RCC 7860 (cell line): ENCODE results near the gene GPR34.
"Not testable (repeated sequence)": the region's sequence is repeated elsewhere in the genome, so short reads cannot be mapped to it uniquely, and the experiment has no call there.

Experiments
- DNase-seq: peaks from one replicate; pipeline ENCODE4 v3.0.0-alpha.2; 2015; ENCODE audit warnings: low spot score
- FAIRE-seq: peaks from 2 replicates; lab custom pipeline; 2012; peaks lifted over from hg19 to GRCh38; lab: Jason Lieb, UNC

Gene GPR34

GRCh38 chrX:41688835-41689234 lies at the start of gene GPR34:
GPR34 (plus strand) TSS chrX:41688973; CDS start chrX:41695634, 6,661 bp downstream.
- DNase-seq: no peak
- FAIRE-seq: no peak

GRCh38 chrX:41646201-41646600 lies 42.6 kb upstream of the GPR34 start:
- FAIRE-seq, DNase-seq: not testable (repeated sequence)

GRCh38 chrX:41653125-41653524 lies 35.6 kb upstream of the GPR34 start:
- FAIRE-seq (no peak), DNase-seq (no peak)

GRCh38 chrX:41655101-41655500 lies 33.7 kb upstream of the GPR34 start:
- FAIRE-seq (no peak), DNase-seq (no peak)

- peak; percentile 5 for DNase-seq
- no peak for FAIRE-seq
Observed at GRCh38 chrX:41655631-41656030, 33.1 kb upstream of the GPR34 start.

GRCh38 chrX:41661366-41662095 lies 27.2 kb upstream of the GPR34 start:
- FAIRE-seq (peak; percentile 54), DNase-seq (no peak)

GRCh38 chrX:41664375-41664901 lies 24.3 kb upstream of the GPR34 start:
- FAIRE-seq (peak; percentile 81), DNase-seq (no peak)

GRCh38 chrX:41664908-41665307 lies 23.9 kb upstream of the GPR34 start:
- FAIRE-seq: no peak
- no peak for DNase-seq

- FAIRE-seq (no peak), DNase-seq (no peak)
Observed at GRCh38 chrX:41665686-41666085, 23.1 kb upstream of the GPR34 start.

GRCh38 chrX:41666251-41666650 lies 22.5 kb upstream of the GPR34 start:
- peak; percentile 6 for DNase-seq
- peak; percentile 74 for FAIRE-seq

GRCh38 chrX:41667631-41668030 lies 21.1 kb upstream of the GPR34 start:
- DNase-seq: peak; percentile 8
- FAIRE-seq: peak; percentile 86

GRCh38 chrX:41670112-41670511 lies 18.7 kb upstream of the GPR34 start:
- DNase-seq (no peak), FAIRE-seq (no peak)

- DNase-seq: no peak
- FAIRE-seq: no peak
Observed at GRCh38 chrX:41671082-41671481, 17.7 kb upstream of the GPR34 start.

GRCh38 chrX:41672643-41673042 lies 16.1 kb upstream of the GPR34 start:
- no peak for DNase-seq
- FAIRE-seq: no peak

GRCh38 chrX:41676361-41676760 lies 12.4 kb upstream of the GPR34 start:
- not testable (repeated sequence) for DNase-seq, FAIRE-seq

- no peak for FAIRE-seq
- no peak for DNase-seq
Observed at GRCh38 chrX:41677183-41678060, 11.4 kb upstream of the GPR34 start.

GRCh38 chrX:41684138-41684537 lies 4.6 kb upstream of the GPR34 start:
- DNase-seq (no peak), FAIRE-seq (no peak)

- FAIRE-seq: no peak
- DNase-seq: no peak
Observed at GRCh38 chrX:41684940-41685339, 3.8 kb upstream of the GPR34 start.

- FAIRE-seq (no peak), DNase-seq (no peak)
Observed at GRCh38 chrX:41686788-41687187, 2.0 kb upstream of the GPR34 start.

- DNase-seq: no peak
- FAIRE-seq: no peak
Observed at GRCh38 chrX:41688156-41688555, 617 bp upstream of the GPR34 start.

- DNase-seq (no peak), FAIRE-seq (no peak)
Observed at GRCh38 chrX:41689711-41690110, 938 bp downstream of the GPR34 start.
